ENCODE data around the gene HIVEP2. TPM values are rescaled to one million over a fixed set of nuclear protein-coding genes. Genes with fewer than 3 reads are reported as not detected.

Gene HIVEP2
- total RNA-seq, 1 donor from 2014 or later = 3.5 TPM

- peaks cover 8% of the 10 kb centered on the region for H3K36me3 Mint-ChIP-seq (ENCODE audit: low read depth)
- H3K9me3 Mint-ChIP-seq = no peaks in the 10 kb centered on the region
- no peak overlapping the region for H3K27ac Mint-ChIP-seq (ENCODE audit: unreplicated experiment)
- TF ChIP-seq, protein P1, sequence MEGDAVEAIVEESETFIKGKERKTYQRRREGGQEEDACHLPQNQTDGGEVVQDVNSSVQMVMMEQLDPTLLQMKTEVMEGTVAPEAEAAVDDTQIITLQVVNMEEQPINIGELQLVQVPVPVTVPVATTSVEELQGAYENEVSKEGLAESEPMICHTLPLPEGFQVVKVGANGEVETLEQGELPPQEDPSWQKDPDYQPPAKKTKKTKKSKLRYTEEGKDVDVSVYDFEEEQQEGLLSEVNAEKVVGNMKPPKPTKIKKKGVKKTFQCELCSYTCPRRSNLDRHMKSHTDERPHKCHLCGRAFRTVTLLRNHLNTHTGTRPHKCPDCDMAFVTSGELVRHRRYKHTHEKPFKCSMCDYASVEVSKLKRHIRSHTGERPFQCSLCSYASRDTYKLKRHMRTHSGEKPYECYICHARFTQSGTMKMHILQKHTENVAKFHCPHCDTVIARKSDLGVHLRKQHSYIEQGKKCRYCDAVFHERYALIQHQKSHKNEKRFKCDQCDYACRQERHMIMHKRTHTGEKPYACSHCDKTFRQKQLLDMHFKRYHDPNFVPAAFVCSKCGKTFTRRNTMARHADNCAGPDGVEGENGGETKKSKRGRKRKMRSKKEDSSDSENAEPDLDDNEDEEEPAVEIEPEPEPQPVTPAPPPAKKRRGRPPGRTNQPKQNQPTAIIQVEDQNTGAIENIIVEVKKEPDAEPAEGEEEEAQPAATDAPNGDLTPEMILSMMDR (conservative IDR thresholded peaks at IDR 0.05) = no peak
- no peak for DNase-seq (ENCODE audit: low read depth, low spot score)
- H3K4me1 Mint-ChIP-seq = no peaks in the 10 kb centered on the region
- no peak overlapping the region for H3K4me3 Mint-ChIP-seq
- no peaks in the 10 kb centered on the region for H3K27me3 Mint-ChIP-seq (ENCODE audit: low read depth)
Measured at GRCh38 chr6:142756215-142756630, 188.8 kb downstream of the HIVEP2 start.

DNA sequence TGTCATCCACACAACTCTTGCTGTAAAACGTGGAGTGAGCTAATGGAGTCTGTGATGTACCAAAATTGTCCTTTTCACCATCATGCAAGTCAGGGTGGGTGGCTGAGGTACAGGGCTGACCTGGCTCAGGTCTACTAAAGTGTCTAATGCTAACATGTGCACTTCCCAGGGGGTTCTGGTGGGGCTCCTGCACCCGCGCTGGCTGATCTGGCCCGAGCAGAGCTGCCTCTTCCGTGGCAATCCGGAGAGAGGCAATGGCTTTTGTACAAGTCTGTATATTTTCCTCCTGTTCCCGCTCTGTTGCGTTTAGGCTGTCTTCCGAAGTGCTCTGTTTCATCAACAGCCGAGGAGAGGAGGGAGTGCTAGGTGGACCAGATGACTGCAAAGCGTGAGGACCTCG, 191.8 kb downstream of the HIVEP2 start:
- no peaks in the 10 kb centered on the region for H3K27me3 Mint-ChIP-seq (ENCODE audit: low read depth)
- H3K36me3 Mint-ChIP-seq (ENCODE audit: low read depth) = peaks cover 4% of the 10 kb centered on the region
- no peak overlapping the region for H3K4me3 Mint-ChIP-seq
- no peak for DNase-seq (ENCODE audit: low read depth, low spot score)
- no peaks in the 10 kb centered on the region for H3K4me1 Mint-ChIP-seq
- TF ChIP-seq, protein P1 (conservative IDR thresholded peaks at IDR 0.05) = no peak
- H3K27ac Mint-ChIP-seq (ENCODE audit: unreplicated experiment) = no peak overlapping the region
- no peaks in the 10 kb centered on the region for H3K9me3 Mint-ChIP-seq

DNA sequence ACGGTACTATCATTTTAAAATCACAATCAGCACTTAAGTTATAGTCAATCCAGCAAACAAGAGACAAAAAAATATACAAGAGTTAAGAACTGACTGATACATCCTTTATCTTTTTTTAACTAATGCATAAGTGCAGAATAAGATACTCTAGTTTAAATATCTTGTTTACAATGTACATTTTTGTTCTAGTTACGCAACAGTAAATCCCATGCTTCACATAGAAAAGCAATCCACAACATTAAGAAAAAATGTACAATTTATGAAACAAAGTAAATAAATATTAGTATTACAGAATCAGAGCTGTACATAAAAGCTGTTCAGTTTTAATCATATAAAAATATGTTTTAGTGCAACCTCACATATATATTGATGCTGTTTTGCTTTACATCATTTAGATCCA, 192.6 kb downstream of the HIVEP2 start:
- H3K27ac Mint-ChIP-seq (ENCODE audit: unreplicated experiment) = no peak overlapping the region
- TF ChIP-seq, protein P1 (conservative IDR thresholded peaks at IDR 0.05) = no peak
- no peak for DNase-seq (ENCODE audit: low read depth, low spot score)
- H3K4me3 Mint-ChIP-seq = no peak overlapping the region
- H3K36me3 Mint-ChIP-seq (ENCODE audit: low read depth) = peaks cover 4% of the 10 kb centered on the region
- no peaks in the 10 kb centered on the region for H3K27me3 Mint-ChIP-seq (ENCODE audit: low read depth)
- H3K4me1 Mint-ChIP-seq = no peaks in the 10 kb centered on the region
- no peaks in the 10 kb centered on the region for H3K9me3 Mint-ChIP-seq

DNA sequence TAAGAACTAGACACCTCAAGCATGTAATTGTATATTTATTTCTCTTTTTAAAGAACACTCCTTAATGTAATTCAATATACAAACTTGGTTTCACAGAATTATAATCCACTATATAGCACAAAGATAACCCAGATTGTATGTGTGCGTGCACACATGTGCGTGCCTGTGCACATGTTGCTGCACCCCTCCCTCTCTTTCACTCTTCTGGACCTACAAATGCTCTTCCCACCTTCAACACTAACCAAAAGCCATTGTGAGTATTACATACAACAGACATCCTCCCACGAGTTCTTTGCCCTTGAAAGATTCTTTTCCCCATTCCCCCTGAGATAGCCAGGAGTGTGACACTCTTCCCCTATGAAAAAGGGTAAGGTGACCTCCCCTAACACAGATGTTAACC, 193.5 kb downstream of the HIVEP2 start:
- TF ChIP-seq, protein P1 (conservative IDR thresholded peaks at IDR 0.05) = no peak
- H3K4me1 Mint-ChIP-seq = no peaks in the 10 kb centered on the region
- H3K9me3 Mint-ChIP-seq = no peaks in the 10 kb centered on the region
- no peak for DNase-seq (ENCODE audit: low read depth, low spot score)
- H3K27me3 Mint-ChIP-seq (ENCODE audit: low read depth) = no peaks in the 10 kb centered on the region
- peak overlapping the region; percentile 31 for H3K27ac Mint-ChIP-seq (ENCODE audit: unreplicated experiment)
- no peak overlapping the region for H3K4me3 Mint-ChIP-seq
- H3K36me3 Mint-ChIP-seq (ENCODE audit: low read depth) = peaks cover 4% of the 10 kb centered on the region

DNA sequence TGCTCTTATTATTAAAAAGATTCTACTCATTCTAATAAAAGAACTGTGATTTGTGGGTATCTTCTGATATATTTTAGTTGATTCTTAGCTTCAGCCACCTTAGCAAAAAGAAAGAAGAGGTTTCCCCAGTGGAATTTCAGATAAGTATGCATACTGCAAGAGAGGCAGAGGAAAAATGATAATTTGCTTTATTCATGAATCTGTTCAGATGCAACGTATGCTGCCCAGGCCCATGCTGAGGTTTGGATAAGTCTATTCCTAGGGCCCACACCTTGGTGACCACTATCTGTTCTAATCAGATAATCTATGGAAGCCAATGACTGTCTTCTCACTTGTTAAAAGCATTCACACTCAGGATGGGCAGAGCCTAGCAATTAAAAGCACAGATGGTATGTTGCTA, 194.0 kb downstream of the HIVEP2 start:
- Mint-ChIP-seq H3K4me3 (no peak overlapping the region), H3K9me3 (no peaks in the 10 kb centered on the region), H3K36me3 (ENCODE audit: low read depth) (peaks cover 4% of the 10 kb centered on the region), H3K27ac (ENCODE audit: unreplicated experiment) (no peak overlapping the region), H3K27me3 (ENCODE audit: low read depth) (no peaks in the 10 kb centered on the region), H3K4me1 (no peaks in the 10 kb centered on the region)
- DNase-seq (ENCODE audit: low read depth, low spot score) = no peak
- TF ChIP-seq, protein P1 (conservative IDR thresholded peaks at IDR 0.05) = no peak

DNA sequence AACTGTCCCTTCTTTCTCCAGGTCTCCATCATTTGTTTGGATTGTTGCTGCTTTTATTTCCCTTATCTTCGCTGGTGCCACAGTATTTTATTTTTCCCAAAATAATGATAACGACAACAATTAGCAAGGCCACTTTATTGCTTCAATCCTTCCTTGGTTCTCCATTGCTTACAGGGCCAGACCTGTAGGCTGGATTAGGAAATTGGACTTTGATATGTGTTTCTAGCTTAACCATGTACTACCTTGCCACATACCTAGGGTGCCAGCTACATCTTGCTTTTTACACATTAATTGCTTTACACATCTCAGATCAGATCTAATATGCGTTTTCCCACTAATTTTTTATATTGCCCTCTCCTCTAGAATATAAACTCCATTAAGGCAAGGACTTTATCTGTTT, 195.4 kb downstream of the HIVEP2 start:
- Mint-ChIP-seq H3K27ac (ENCODE audit: unreplicated experiment) (no peak overlapping the region), H3K27me3 (ENCODE audit: low read depth) (no peaks in the 10 kb centered on the region), H3K36me3 (ENCODE audit: low read depth) (peaks cover 4% of the 10 kb centered on the region), H3K4me1 (no peaks in the 10 kb centered on the region), H3K4me3 (no peak overlapping the region), H3K9me3 (no peaks in the 10 kb centered on the region)
- TF ChIP-seq, protein P1 (conservative IDR thresholded peaks at IDR 0.05) = no peak
- no peak for DNase-seq (ENCODE audit: low read depth, low spot score)
